ENCODE measurements around the gene TMEFF2.

DNA sequence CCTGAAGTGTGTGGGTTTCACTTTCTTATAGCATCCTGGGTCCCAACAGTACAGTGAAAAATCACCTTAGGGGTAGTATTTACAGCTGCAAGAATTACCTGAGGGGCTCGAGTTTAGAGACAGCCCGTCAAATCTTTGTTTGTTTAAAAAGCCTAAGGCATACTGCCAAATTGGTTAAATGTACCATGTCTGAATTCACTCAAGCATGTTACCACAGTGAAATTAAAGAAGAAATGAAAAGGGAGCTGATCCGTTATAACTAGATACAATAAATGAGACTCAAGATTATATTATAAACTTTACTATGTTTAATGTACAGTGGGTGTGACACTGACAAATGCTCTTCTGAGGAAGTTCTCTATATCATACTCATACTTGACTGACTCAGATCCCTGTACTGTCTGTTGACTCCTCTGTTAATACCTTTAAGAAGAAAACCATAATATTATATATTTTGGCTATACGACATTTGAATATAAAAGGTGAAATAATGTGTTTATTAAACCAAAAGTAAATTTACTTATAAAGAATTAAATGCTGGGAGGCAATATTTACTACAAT is 107.3 kb downstream of the TMEFF2 start:
- TF ChIP-seq, protein P1, sequence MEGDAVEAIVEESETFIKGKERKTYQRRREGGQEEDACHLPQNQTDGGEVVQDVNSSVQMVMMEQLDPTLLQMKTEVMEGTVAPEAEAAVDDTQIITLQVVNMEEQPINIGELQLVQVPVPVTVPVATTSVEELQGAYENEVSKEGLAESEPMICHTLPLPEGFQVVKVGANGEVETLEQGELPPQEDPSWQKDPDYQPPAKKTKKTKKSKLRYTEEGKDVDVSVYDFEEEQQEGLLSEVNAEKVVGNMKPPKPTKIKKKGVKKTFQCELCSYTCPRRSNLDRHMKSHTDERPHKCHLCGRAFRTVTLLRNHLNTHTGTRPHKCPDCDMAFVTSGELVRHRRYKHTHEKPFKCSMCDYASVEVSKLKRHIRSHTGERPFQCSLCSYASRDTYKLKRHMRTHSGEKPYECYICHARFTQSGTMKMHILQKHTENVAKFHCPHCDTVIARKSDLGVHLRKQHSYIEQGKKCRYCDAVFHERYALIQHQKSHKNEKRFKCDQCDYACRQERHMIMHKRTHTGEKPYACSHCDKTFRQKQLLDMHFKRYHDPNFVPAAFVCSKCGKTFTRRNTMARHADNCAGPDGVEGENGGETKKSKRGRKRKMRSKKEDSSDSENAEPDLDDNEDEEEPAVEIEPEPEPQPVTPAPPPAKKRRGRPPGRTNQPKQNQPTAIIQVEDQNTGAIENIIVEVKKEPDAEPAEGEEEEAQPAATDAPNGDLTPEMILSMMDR (IDR thresholded peaks at IDR 0.05), result no peak
- no peak for TF ChIP-seq POLR2A (IDR thresholded peaks at IDR 0.05)
